ENCODE results near the gene PMP22. TPM values are rescaled to one million over a fixed set of nuclear protein-coding genes. Genes with fewer than 3 reads are reported as not detected.

Gene PMP22
- total RNA-seq, 6 experiments from 2014 or later = 3.0 to 9.2 (median 6.9) TPM

- 67% methylated on average over 2 of the region's 5 CpGs for WGBS (ENCODE audit: insufficient coverage, low coverage, low lambda C conversion rate, missing lambda C conversion rate)
- intact Hi-C loops (cut with DNase I) = no loop called here
- H3K27me3 ChIP-seq = no peaks in the 10 kb centered on the region
- no peak overlapping the region for H3K4me3 ChIP-seq
- no peaks in the 10 kb centered on the region for H3K36me3 ChIP-seq
- ATAC-seq = no peak
- TF ChIP-seq POLR2A (IDR thresholded peaks at IDR 0.05) = no peak
- TF ChIP-seq CTCF (IDR thresholded peaks at IDR 0.05) = no peak
- no peak for DNase-seq
- no peaks in the 10 kb centered on the region for H3K9me3 ChIP-seq
- H3K4me1 ChIP-seq = no peaks in the 10 kb centered on the region
- no peak overlapping the region for H3K27ac ChIP-seq
These were observed 33.0 kb upstream of the PMP22 start for GRCh38 chr17:15298176-15298575.

GRCh38 chr17:15293558-15293957, 28.4 kb upstream of the PMP22 start:
- H3K27ac ChIP-seq = no peak overlapping the region
- H3K4me3 ChIP-seq = no peak overlapping the region
- no peak for ATAC-seq
- WGBS (ENCODE audit: insufficient coverage, low coverage, low lambda C conversion rate, missing lambda C conversion rate) = 55% methylated on average over 3 of the region's 3 CpGs
- H3K9me3 ChIP-seq = no peaks in the 10 kb centered on the region
- no peak for DNase-seq
- no peak for TF ChIP-seq CTCF (IDR thresholded peaks at IDR 0.05)
- TF ChIP-seq POLR2A (IDR thresholded peaks at IDR 0.05) = no peak
- no peaks in the 10 kb centered on the region for H3K27me3 ChIP-seq
- H3K36me3 ChIP-seq = no peaks in the 10 kb centered on the region
- no peaks in the 10 kb centered on the region for H3K4me1 ChIP-seq
- intact Hi-C loops (cut with DNase I) = no loop called here

- no peaks in the 10 kb centered on the region for H3K4me1 ChIP-seq
- no peaks in the 10 kb centered on the region for H3K27me3 ChIP-seq
- H3K9me3 ChIP-seq = no peaks in the 10 kb centered on the region
- H3K4me3 ChIP-seq = no peak overlapping the region
- TF ChIP-seq CTCF (IDR thresholded peaks at IDR 0.05) (no peak), POLR2A (IDR thresholded peaks at IDR 0.05) (no peak)
- ATAC-seq (no peak), DNase-seq (no peak)
- intact Hi-C loops (cut with DNase I) = no loop called here
- 56% methylated on average over 8 of the region's 8 CpGs for WGBS (ENCODE audit: insufficient coverage, low coverage, low lambda C conversion rate, missing lambda C conversion rate)
- no peaks in the 10 kb centered on the region for H3K36me3 ChIP-seq
- no peak overlapping the region for H3K27ac ChIP-seq
These were observed 26.7 kb upstream of the PMP22 start for GRCh38 chr17:15291674-15292361.

- Histone ChIP-seq H3K27me3 (no peaks in the 10 kb centered on the region), H3K4me1 (no peaks in the 10 kb centered on the region), H3K9me3 (no peaks in the 10 kb centered on the region), H3K27ac (no peak overlapping the region), H3K36me3 (no peaks in the 10 kb centered on the region), H3K4me3 (no peak overlapping the region)
- TF ChIP-seq CTCF (IDR thresholded peaks at IDR 0.05) (no peak), POLR2A (IDR thresholded peaks at IDR 0.05) (no peak)
- DNase-seq = no peak
- ATAC-seq = no peak
- intact Hi-C loops (cut with DNase I) = no loop called here
- WGBS (ENCODE audit: insufficient coverage, low coverage, low lambda C conversion rate, missing lambda C conversion rate) = 83% methylated on average over 6 of the region's 6 CpGs
These were observed 25.5 kb upstream of the PMP22 start for GRCh38 chr17:15290605-15291004.
